IMR-90 (cell line): Measurements from ENCODE around the gene AMIGO3. TPM values are rescaled to one million over a fixed set of nuclear protein-coding genes. Genes with fewer than 3 reads are reported as not detected.

ENCODE experiments used
- ATAC-seq: fragments of 200-7000 bp; cut with Tn5 transposase; 2 replicates; pipeline ENCODE4 v1.9.1; 2020; ENCODE audit warnings: low read depth, mild to moderate bottlenecking, moderate library complexity
- BruUV-seq: library from RNA; stranded (reverse); fragments of 400-500 nt; replicated peaks from 2 replicates; lab custom pipeline; 2021; lab: Mats Ljungman, UMichigan
- CTCF ChIA-PET: fragments of 300-600 bp; formaldehyde crosslinking; extraction: SDS; loops from one replicate; lab custom pipeline; 2021; ENCODE audit warnings: antibody characterized with exemption; lab: Yijun Ruan, JAX
- POLR2A ChIA-PET: fragments of 300-600 bp; sonication (Branson Sonifier 250); formaldehyde crosslinking; loops from one replicate; lab custom pipeline; 2022; ENCODE audit warnings: antibody characterized with exemption; ENCODE audit not compliant: unreplicated experiment; lab: Charles Lee
- DNase-seq: peaks from one replicate; pipeline ENCODE4 v3.0.0; 2013
- H2AFZ ChIP-seq: replicated peaks from 2 replicates; pipeline ENCODE3; 2013; ENCODE audit warnings: low read length, mild to moderate bottlenecking; ENCODE audit not compliant: poor library complexity
- H2AK5ac ChIP-seq: 2 replicates; pipeline ENCODE4 v1.6.1; 2013; ENCODE audit warnings: low read depth, low read length, inconsistent platforms
- H2AK9ac ChIP-seq: replicated peaks from 2 replicates; pipeline ENCODE3; 2013; ENCODE audit warnings: mild to moderate bottlenecking, low read depth, low read length, moderate library complexity; ENCODE audit not compliant: poor library complexity
- H2BK120ac ChIP-seq: 2 replicates; pipeline ENCODE4 v1.6.1; 2013; ENCODE audit warnings: low read depth, low read length, inconsistent platforms
- H2BK15ac ChIP-seq: 3 replicates; pipeline ENCODE4 v1.6.1; 2013; ENCODE audit warnings: low read depth, low read length, inconsistent platforms
- H2BK20ac ChIP-seq: 2 replicates; pipeline ENCODE4 v1.6.1; 2013; ENCODE audit warnings: low read depth, mild to moderate bottlenecking, inconsistent platforms, low read length, moderate library complexity
- H2BK5ac ChIP-seq: 2 replicates; pipeline ENCODE4 v1.6.1; 2013; ENCODE audit warnings: mild to moderate bottlenecking, low read depth, low read length, inconsistent platforms; ENCODE audit not compliant: poor library complexity, severe bottlenecking
- H3K14ac ChIP-seq: replicated peaks from 2 replicates; pipeline ENCODE4 v1.6.1; 2013; ENCODE audit warnings: low read depth, low read length, inconsistent platforms
- H3K18ac ChIP-seq: 2 replicates; pipeline ENCODE4 v1.6.1; 2013; ENCODE audit warnings: low read depth, low read length, control low read depth
- H3K23ac ChIP-seq: 2 replicates; pipeline ENCODE4 v1.6.1; 2013; ENCODE audit warnings: low read depth, low read length, inconsistent platforms
- H3K27ac ChIP-seq: 2 replicates; pipeline ENCODE4 v1.5.1; 2013; ENCODE audit warnings: mild to moderate bottlenecking, control low read depth, low read length; ENCODE audit not compliant: insufficient read depth
- H3K27me3 ChIP-seq: 2 replicates; pipeline ENCODE4 v1.6.1; 2013; ENCODE audit warnings: low read length; ENCODE audit not compliant: control insufficient read depth, insufficient read depth
- H3K36me3 ChIP-seq: 2 replicates; pipeline ENCODE4 v1.6.1; 2013; ENCODE audit warnings: low read length, mixed read lengths; ENCODE audit not compliant: control insufficient read depth, insufficient read depth
- H3K4ac ChIP-seq: 2 replicates; pipeline ENCODE4 v1.6.1; 2013; ENCODE audit warnings: low read depth, low read length, inconsistent platforms
- H3K4me1 ChIP-seq: 2 replicates; pipeline ENCODE4 v1.6.1; 2013; ENCODE audit warnings: low read length, mixed read lengths; ENCODE audit not compliant: control insufficient read depth, insufficient read depth
- H3K4me2 ChIP-seq: 2 replicates; pipeline ENCODE4 v1.6.1; 2013; ENCODE audit warnings: low read depth, mild to moderate bottlenecking, control low read depth, low read length, moderate library complexity
- H3K4me3 ChIP-seq: 2 replicates; pipeline ENCODE4 v1.5.1; 2013; ENCODE audit warnings: low read depth, mild to moderate bottlenecking, control low read depth, low read length, moderate library complexity; ENCODE audit not compliant: insufficient read depth
- H3K56ac ChIP-seq: 2 replicates; pipeline ENCODE4 v1.6.1; 2013; ENCODE audit warnings: low read length, inconsistent platforms; ENCODE audit not compliant: insufficient read depth; ENCODE audit errors: extremely low read depth
- H3K79me1 ChIP-seq, 2 experiments: 2 replicates each; pipeline ENCODE4 v1.6.1; 2013; ENCODE audit warnings: low read length in 2 of 2, inconsistent platforms in 1 of 2, low read depth in 1 of 2
- H3K9ac ChIP-seq: 2 replicates; pipeline ENCODE4 v1.6.1; 2013; ENCODE audit warnings: low read depth, low read length, control low read depth
- H3K9me1 ChIP-seq: 2 replicates; pipeline ENCODE4 v1.6.1; 2013; ENCODE audit warnings: low read length, inconsistent platforms; ENCODE audit not compliant: insufficient read depth
- H3K9me3 ChIP-seq: 2 replicates; pipeline ENCODE4 v1.6.1; 2013; ENCODE audit warnings: low read length; ENCODE audit not compliant: control insufficient read depth, insufficient read depth
- H4K20me1 ChIP-seq: 2 replicates; pipeline ENCODE4 v1.6.1; 2013; ENCODE audit warnings: low read length, inconsistent platforms; ENCODE audit not compliant: insufficient read depth
- H4K5ac ChIP-seq: 2 replicates; pipeline ENCODE4 v1.6.1; 2013; ENCODE audit warnings: mild to moderate bottlenecking, low read depth, low read length, control low read depth
- H4K8ac ChIP-seq, 2 experiments: 2 replicates each; pipeline ENCODE4 v1.6.1; 2013; ENCODE audit warnings: low read depth in 2 of 2, low read length in 2 of 2, control low read depth in 1 of 2, inconsistent platforms in 1 of 2
- H4K91ac ChIP-seq: 2 replicates; pipeline ENCODE4 v1.6.1; 2013; ENCODE audit warnings: low read depth, low read length, inconsistent platforms; ENCODE audit not compliant: insufficient read depth
- CEBPB ChIP-seq: IDR thresholded peaks from 2 replicates; pipeline ENCODE4 v1.6.1; 2012; ENCODE audit warnings: low read depth, low read length, improper control_type of control experiment
- CHD1 ChIP-seq: IDR thresholded peaks from 2 replicates; pipeline ENCODE4 v1.6.1; 2012; ENCODE audit warnings: low read depth, low read length, improper control_type of control experiment
- CTCF ChIP-seq: conservative IDR thresholded peaks from 2 replicates; pipeline ENCODE4 v1.5.1; 2012; ENCODE audit warnings: mild to moderate bottlenecking, low read depth, low read length, improper control_type of control experiment
- ELK1 ChIP-seq: fragments of 150-350 bp; IDR thresholded peaks from 2 replicates; pipeline ENCODE4 v1.6.1; 2016; ENCODE audit warnings: low read depth, mild to moderate bottlenecking, low read length, moderate library complexity, borderline replicate concordance
- MAFK ChIP-seq: IDR thresholded peaks from 2 replicates; pipeline ENCODE4 v1.6.1; 2012; ENCODE audit warnings: low read depth, low read length, improper control_type of control experiment
- MAZ ChIP-seq: IDR thresholded peaks from 2 replicates; pipeline ENCODE4 v1.6.1; 2012; ENCODE audit warnings: low read depth, mild to moderate bottlenecking, low read length, improper control_type of control experiment, moderate library complexity, borderline replicate concordance
- MXI1 ChIP-seq: IDR thresholded peaks from 2 replicates; pipeline ENCODE4 v1.6.1; 2012; ENCODE audit warnings: low read depth, mild to moderate bottlenecking, low read length, moderate library complexity, borderline replicate concordance
- POLR2A ChIP-seq: IDR thresholded peaks from 2 replicates; pipeline ENCODE4 v1.6.1; 2012; ENCODE audit warnings: mild to moderate bottlenecking, low read depth, low read length
- RAD21 ChIP-seq: IDR thresholded peaks from 2 replicates; pipeline ENCODE4 v1.6.1; 2012; ENCODE audit warnings: low read length, improper control_type of control experiment
- RFX5 ChIP-seq: IDR thresholded peaks from 2 replicates; pipeline ENCODE4 v1.8.0; 2012; ENCODE audit warnings: low read depth, mild to moderate bottlenecking, low read length, moderate library complexity
- SMC3 ChIP-seq: fragments of 150-350 bp; IDR thresholded peaks from 2 replicates; pipeline ENCODE4 v1.6.1; 2016; ENCODE audit warnings: low read depth, mild to moderate bottlenecking, antibody characterized with exemption, low read length, moderate library complexity
- USF2 ChIP-seq: fragments of 150-350 bp; IDR thresholded peaks from 2 replicates; pipeline ENCODE4 v1.6.1; 2017; ENCODE audit warnings: mild to moderate bottlenecking, antibody characterized with exemption, low read length, low read depth
- WGBS, 2 experiments: methylation state at CpG; one replicate each; pipeline versions ENCODE4 v1.1.5 to v1.1.7; 2013; ENCODE audit warnings: missing lambda C conversion rate in 2 of 2; ENCODE audit not compliant: insufficient read length in 1 of 2; ENCODE audit errors: extremely low coverage in 2 of 2; 5-methylcytosine and 5-hydroxymethylcytosine counted together
- dilution Hi-C: fragments of 300-500 bp; cut with HindIII; formaldehyde crosslinking; loops from one replicate; pipeline ENCODE4 v1.14.3; 2018; ENCODE audit warnings: low sequenced_read_pairs; ENCODE audit not compliant: unreplicated experiment
- in situ Hi-C: fragments of 300-500 bp; cut with MboI; formaldehyde crosslinking; loops from 3 replicates; pipeline ENCODE4 v1.14.3; 2019; ENCODE audit warnings: low sequenced_read_pairs, inconsistent platforms, mixed read lengths
- intact Hi-C: fragments of 100-400 bp; cut with micrococcal nuclease; formaldehyde crosslinking; loops from 2 replicates; pipeline ENCODE4 v1.10.0; 2022
- polyA plus RNA-seq, 3 experiments: library from polyadenylated mRNA; depleted of rRNA; stranded (reverse); fragments of >200 nt; gene quantifications; 2 replicates each; pipeline ENCODE4 v1.2.3, GENCODE V29; 2012; ENCODE audit warnings: low replicate concordance in 1 of 3
- total RNA-seq: library from RNA; depleted of rRNA; stranded (reverse); fragments of >200 nt; gene quantifications from 2 replicates; pipeline ENCODE4 v1.2.3, GENCODE V29; 2012

The AMIGO3 gene
- total and polyA plus RNA-seq, 2 of the 4 experiments (the other 2 are of a cell fraction), result 1.5 TPM; not detected in 1

- no peak overlapping the region for H3K18ac ChIP-seq
- H2BK20ac ChIP-seq, result no peak overlapping the region
- no peaks in the 10 kb centered on the region for H3K9me3 ChIP-seq
- no CpG with 5 or more reads among the region's 1 CpG for WGBS, 2 experiments
- in situ Hi-C loops (no loop called here), intact Hi-C loops (no loop called here), dilution Hi-C loops (no loop called here)
- POLR2A ChIA-PET, result interaction anchor here (0.5 kb wide), 1 partner anchor 17 kb away, joined by 8 read pairs; no protein-coding TSS in a partner anchor
- no peak overlapping the region for H3K4me2 ChIP-seq
- no peak overlapping the region for H4K91ac ChIP-seq
- H3K23ac ChIP-seq, result no peak overlapping the region
- no peak overlapping the region for H3K56ac ChIP-seq
- H3K4me1 ChIP-seq, result no peaks in the 10 kb centered on the region; the same call in 1 of the 2 replicates
- TF ChIP-seq RAD21 (no peak), CHD1 (no peak), CEBPB (no peak), RFX5 (no peak), CTCF (no peak), MAFK (no peak), MXI1 (no peak), SMC3 (no peak), MAZ (no peak), POLR2A (no peak), USF2 (no peak), ELK1 (no peak)
- no peaks in the 10 kb centered on the region for H3K36me3 ChIP-seq
- no peak overlapping the region for H2BK5ac ChIP-seq
- no peak overlapping the region for H4K8ac ChIP-seq
- H3K27ac ChIP-seq, result no peak overlapping the region
- no peak overlapping the region for H2BK15ac ChIP-seq
- H3K9ac ChIP-seq, result no peak overlapping the region
- BruUV-seq, result no TSS peak
- H3K14ac ChIP-seq, result no peak overlapping the region
- H4K5ac ChIP-seq, result no peak overlapping the region
- no peak overlapping the region for H2AK9ac ChIP-seq
- DNase-seq, result no peak
- no peak overlapping the region for H2AFZ ChIP-seq
- H3K4ac ChIP-seq, result no peak overlapping the region
- H4K20me1 ChIP-seq, result peaks cover 54% of the 10 kb centered on the region
- ATAC-seq, result no peak
- no peaks in the 10 kb centered on the region for H3K27me3 ChIP-seq
- CTCF ChIA-PET, result interaction anchor here (1.2 kb wide), 1 partner anchor 10 kb away, joined by 4 read pairs; no protein-coding TSS in a partner anchor
- no peak overlapping the region for H3K4me3 ChIP-seq
- peaks cover 35 to 66% of the 10 kb centered on the region in 2 experiments for H3K79me1 ChIP-seq
- peaks cover 7% of the 10 kb centered on the region; the same call in 1 of the 2 replicates for H3K9me1 ChIP-seq
- no peak overlapping the region for H2BK120ac ChIP-seq
- no peak overlapping the region for H2AK5ac ChIP-seq
These were observed 36.6 kb upstream of the AMIGO3 start for GRCh38 chr3:49756036-49756435.
